AG04449 (cell line): ENCODE results near the gene CRLF1.
A peak's percentile ranks its signal among the peaks of the same experiment; 100 is the strongest.

ENCODE experiments used
- CTCF ChIA-PET: fragments of 350-600 bp; formaldehyde crosslinking; extraction: SDS; loops from one replicate; lab custom pipeline; 2021; ENCODE audit warnings: antibody characterized with exemption; lab: Yijun Ruan, JAX
- POLR2A ChIA-PET: fragments of 400-600, 350-600 bp; formaldehyde crosslinking; extraction: SDS; loops from one replicate; lab custom pipeline; 2020; ENCODE audit warnings: antibody characterized with exemption, inconsistent platforms; lab: Yijun Ruan, JAX
- DNase-seq: peaks from one replicate; pipeline ENCODE4 v3.0.0-alpha.2; 2010; ENCODE audit warnings: low read depth, low spot score
- H3K4me3 ChIP-seq: 2 replicates; pipeline ENCODE4 v1.5.1; 2011; ENCODE audit warnings: low read depth, mild to moderate bottlenecking, control low read depth, low read length
- TF ChIP-seq, protein P1 (sequence below): IDR thresholded peaks from one replicate; pipeline ENCODE4 v1.5.1; 2011; ENCODE audit warnings: mild to moderate bottlenecking, moderate library complexity, low read length, control low read depth, inconsistent platforms; ENCODE audit not compliant: insufficient read depth; ENCODE audit errors: missing control alignments

CRLF1 gene

GRCh38 chr19:18591735-18592385 lies 14.7 kb downstream of the CRLF1 start:
- TF ChIP-seq, protein P1, sequence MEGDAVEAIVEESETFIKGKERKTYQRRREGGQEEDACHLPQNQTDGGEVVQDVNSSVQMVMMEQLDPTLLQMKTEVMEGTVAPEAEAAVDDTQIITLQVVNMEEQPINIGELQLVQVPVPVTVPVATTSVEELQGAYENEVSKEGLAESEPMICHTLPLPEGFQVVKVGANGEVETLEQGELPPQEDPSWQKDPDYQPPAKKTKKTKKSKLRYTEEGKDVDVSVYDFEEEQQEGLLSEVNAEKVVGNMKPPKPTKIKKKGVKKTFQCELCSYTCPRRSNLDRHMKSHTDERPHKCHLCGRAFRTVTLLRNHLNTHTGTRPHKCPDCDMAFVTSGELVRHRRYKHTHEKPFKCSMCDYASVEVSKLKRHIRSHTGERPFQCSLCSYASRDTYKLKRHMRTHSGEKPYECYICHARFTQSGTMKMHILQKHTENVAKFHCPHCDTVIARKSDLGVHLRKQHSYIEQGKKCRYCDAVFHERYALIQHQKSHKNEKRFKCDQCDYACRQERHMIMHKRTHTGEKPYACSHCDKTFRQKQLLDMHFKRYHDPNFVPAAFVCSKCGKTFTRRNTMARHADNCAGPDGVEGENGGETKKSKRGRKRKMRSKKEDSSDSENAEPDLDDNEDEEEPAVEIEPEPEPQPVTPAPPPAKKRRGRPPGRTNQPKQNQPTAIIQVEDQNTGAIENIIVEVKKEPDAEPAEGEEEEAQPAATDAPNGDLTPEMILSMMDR, result no peak
- POLR2A ChIA-PET, result interaction anchor here (0.6 kb wide), 1 partner anchor 263 kb away, joined by 3 read pairs; no protein-coding TSS in a partner anchor
- CTCF ChIA-PET, result interaction anchor here (0.8 to 15.9 kb wide), 11 partner anchors 10 to 396 kb away, joined by 3 to 286 read pairs (median 4); partner anchors contain the start of gene UPF1

DNA sequence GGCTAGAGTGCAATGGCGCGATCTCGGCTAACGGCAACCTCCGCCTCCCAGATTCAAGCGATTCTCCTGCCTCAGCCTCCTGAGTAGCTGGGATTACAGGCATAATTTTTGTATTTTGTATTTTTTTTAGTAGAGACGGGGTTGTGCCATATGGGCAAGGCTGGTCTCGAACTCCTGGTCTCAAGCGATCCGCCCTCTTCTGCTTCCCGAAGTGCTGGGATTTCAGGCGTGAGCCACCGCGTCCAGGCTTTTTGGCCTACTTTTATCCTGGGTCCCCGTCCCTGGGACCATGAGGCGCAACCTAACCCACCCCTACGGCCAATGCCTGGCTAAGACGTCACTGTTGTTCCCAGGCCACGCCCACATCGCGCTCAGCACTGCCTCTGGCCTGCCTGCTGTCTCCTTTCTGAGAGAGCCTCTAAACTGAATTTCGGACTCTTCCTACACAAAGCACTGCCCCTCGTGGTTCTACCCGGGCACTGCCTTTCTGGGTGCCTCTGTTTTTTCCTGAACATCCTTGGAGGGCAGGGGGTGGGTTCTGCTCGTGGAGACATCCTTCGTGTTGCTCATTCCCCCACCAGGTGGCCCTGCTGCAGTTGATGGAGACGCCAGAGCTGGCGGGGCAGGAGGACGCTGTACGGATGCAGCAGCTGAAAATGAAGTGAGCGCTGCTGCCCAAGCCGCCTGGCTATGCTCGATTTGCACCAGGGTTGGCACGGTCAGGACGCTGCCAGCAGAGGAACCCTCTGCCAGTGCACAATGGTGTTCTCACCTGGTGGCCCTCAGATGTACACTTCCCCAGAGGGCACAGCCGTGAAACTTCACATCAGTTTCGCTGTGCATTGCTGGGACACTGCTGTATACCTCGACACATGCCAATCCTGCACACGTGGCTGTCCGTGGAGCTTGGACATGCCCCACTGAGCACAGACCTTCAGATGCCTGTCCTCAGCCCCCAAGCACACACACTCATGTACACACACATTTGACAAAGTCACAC lies 16.0 kb downstream of the CRLF1 start:
- POLR2A ChIA-PET, result interaction anchor here (1.9 kb wide), 1 partner anchor 19 kb away, joined by 8 read pairs; the partner anchor contains the start of gene UBA52
- CTCF ChIA-PET, result interaction anchor here (0.7 to 15.9 kb wide), 13 partner anchors 8 to 281 kb away, joined by 3 to 286 read pairs (median 5); partner anchors contain the start of genes UBA52 and UPF1
- no peak for DNase-seq
- TF ChIP-seq, protein P1, result peak; percentile 23
- peak overlapping the region; percentile 72 for H3K4me3 ChIP-seq

More at GRCh38 chr19:18591735-18592385, 14.7 kb downstream of the CRLF1 start:
- H3K4me3 ChIP-seq, result no peak overlapping the region
- no peak for DNase-seq

DNA sequence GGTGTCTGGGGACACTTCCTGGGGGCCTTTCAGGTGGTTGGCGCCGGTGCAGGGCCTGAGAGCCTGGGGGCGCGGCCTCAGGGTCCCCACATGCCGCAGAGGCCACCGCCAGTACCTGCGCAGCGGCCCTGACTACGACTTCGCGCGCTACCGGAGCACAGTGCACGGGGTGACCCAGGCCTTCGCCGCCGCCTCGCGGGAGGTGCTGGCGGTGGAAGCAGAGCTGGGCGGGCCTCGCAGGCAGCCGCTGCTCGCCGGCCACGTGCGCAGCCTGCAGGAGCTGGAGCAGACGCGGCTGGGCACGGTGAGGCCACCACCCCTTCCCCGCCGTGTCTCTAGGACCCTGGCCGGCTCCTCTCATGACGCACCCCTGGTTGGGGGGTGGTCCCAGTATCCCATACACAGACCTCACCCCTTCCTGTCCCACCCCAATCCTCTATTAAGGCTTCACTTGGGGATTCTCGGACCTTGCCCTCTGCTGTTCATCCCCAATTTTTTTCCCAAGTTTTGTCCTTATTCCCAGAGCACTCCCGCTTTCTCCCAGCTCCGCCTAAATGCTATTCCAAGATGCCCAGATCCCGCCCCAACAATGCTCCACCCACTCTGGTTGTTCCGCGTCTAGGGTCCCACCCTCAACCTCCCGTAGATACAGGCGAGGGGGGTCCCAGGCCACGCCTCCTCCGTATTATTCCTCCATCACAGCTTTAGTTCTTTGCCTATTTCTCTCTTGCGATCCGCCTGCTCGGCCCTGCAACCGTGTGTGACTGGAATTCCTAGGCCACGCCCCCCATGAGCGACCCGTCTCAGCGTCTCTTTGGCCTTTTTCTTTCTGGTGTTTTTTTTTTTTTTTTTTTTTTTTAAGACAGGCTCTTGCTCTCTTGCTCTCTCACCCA lies 17.0 kb downstream of the CRLF1 start:
- TF ChIP-seq, protein P1, result peak; percentile 27
- ChIA-PET CTCF (interaction anchor here (0.6 to 15.9 kb wide), 29 partner anchors 8 to 282 kb away, joined by 3 to 286 read pairs (median 4); partner anchors contain the start of genes ELL, KXD1, UBA52 and UPF1), POLR2A (interaction anchor here (0.5 to 1.9 kb wide), 5 partner anchors 18 to 242 kb away, joined by 3 to 8 read pairs (median 5); partner anchors contain the start of genes KXD1, UBA52 and UPF1)
- DNase-seq, result no peak
- H3K4me3 ChIP-seq, result peak overlapping the region; percentile 72

DNA sequence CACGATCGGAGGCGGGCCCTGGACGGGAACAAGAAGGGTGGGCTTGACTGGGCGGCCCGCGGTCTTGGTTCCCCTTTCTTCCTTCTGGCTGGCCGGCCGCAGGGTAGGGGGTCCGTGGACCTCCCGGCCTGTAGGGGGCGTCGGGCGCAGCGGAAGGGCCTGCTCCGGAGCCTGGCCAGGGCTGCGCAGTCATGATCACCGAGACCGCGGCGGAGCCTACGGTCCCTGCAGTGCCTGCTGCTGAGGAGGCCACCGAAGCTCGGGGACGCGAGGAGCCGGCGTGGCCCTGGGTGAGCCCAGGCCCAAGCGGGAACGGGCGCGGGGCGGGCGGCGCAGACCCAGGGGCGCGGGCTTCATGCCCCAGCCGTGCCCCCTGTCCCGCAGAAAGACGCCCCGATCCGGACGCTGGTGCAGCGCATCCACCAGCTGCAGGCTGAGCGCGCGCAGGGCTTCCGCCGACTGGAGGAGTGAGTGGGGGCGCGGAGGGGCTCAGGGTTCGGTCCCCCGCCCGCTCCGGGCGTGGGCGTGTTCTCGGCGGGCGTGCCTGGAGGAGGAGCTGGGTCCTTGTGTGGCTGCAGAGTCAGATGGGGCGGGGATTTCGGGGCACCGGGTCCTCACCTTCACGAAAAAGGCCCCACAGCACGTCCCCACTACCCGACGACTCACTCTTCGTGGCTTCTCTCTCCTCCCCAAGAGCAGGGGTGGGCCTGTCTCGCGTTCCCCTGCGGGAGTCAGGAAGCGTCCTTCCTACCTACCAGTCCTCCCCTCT lies 17.8 kb downstream of the CRLF1 start, which contains the start of gene REX1BD:
TSS of gene REX1BD (plus strand) at position 188 of the 769 bp plus-strand sequence. CDS start at position 192, 4 bp downstream.
- CTCF ChIA-PET, result interaction anchor here (0.7 to 15.9 kb wide), 47 partner anchors 9 to 304 kb away, joined by 3 to 286 read pairs (median 4); partner anchors contain the start of genes COMP, ELL, KXD1 and SSBP4
- TF ChIP-seq, protein P1, result peak; percentile 97
- POLR2A ChIA-PET, result interaction anchor here (0.5 to 1.9 kb wide), 6 partner anchors 13 to 243 kb away, joined by 3 to 8 read pairs (median 4); partner anchors contain the start of genes KXD1, UBA52 and UPF1
- H3K4me3 ChIP-seq, result peak within 1 kb of the TSS; percentile 72
- DNase-seq, result no peak
